GM18873 (cell line): ENCODE results near the gene PPEF2.
"Not testable (repeated sequence)": the region's sequence is repeated elsewhere in the genome, so short reads cannot be mapped to it uniquely, and the experiment has no call there.

Source experiments
- ATAC-seq: cut with Tn5 transposase; IDR thresholded peaks from one replicate; pipeline ENCODE4 v1.9.1; 2021; ENCODE audit warnings: mild to moderate bottlenecking, moderate library complexity, moderate number of reproducible peaks; ENCODE audit not compliant: unreplicated experiment, low FRiP score

Gene PPEF2

GRCh38 chr4:75895744-75896314, 6.4 kb downstream of the PPEF2 start:
- ATAC-seq, result no peak

- no peak for ATAC-seq
Observed at GRCh38 chr4:75892508-75892907, 9.7 kb downstream of the PPEF2 start.

- ATAC-seq, result no peak
Observed at GRCh38 chr4:75891611-75892010, 10.6 kb downstream of the PPEF2 start.

- no peak for ATAC-seq
Observed at GRCh38 chr4:75889537-75890199, 12.6 kb downstream of the PPEF2 start.

GRCh38 chr4:75886104-75886503, 16.1 kb downstream of the PPEF2 start:
- no peak for ATAC-seq

GRCh38 chr4:75881476-75881875, 20.8 kb downstream of the PPEF2 start:
- ATAC-seq, result no peak

- no peak for ATAC-seq
Observed at GRCh38 chr4:75880278-75880677, 22.0 kb downstream of the PPEF2 start.

GRCh38 chr4:75878246-75878756, 24.0 kb downstream of the PPEF2 start:
- ATAC-seq, result no peak

GRCh38 chr4:75876218-75876617, 26.0 kb downstream of the PPEF2 start:
- ATAC-seq, result no peak

GRCh38 chr4:75869100-75869499, 33.2 kb downstream of the PPEF2 start:
- ATAC-seq, result no peak

GRCh38 chr4:75867130-75867529, 35.1 kb downstream of the PPEF2 start:
- no peak for ATAC-seq

GRCh38 chr4:75860606-75861005, 41.6 kb downstream of the PPEF2 start:
- no peak for ATAC-seq

- ATAC-seq, result no peak
Observed at GRCh38 chr4:75858721-75859120, 43.5 kb downstream of the PPEF2 start.

GRCh38 chr4:75849461-75849860, 52.8 kb downstream of the PPEF2 start:
- ATAC-seq, result no peak

GRCh38 chr4:75848891-75849290, 53.4 kb downstream of the PPEF2 start:
- no peak for ATAC-seq

GRCh38 chr4:75848171-75848760, 54.0 kb downstream of the PPEF2 start:
- ATAC-seq, result not testable (repeated sequence)

- ATAC-seq, result no peak
Observed at GRCh38 chr4:75845992-75846391, 56.3 kb downstream of the PPEF2 start.

GRCh38 chr4:75844151-75844662, 58.0 kb downstream of the PPEF2 start:
- no peak for ATAC-seq

- no peak for ATAC-seq
Observed at GRCh38 chr4:75843596-75843995, 58.7 kb downstream of the PPEF2 start.

- ATAC-seq, result no peak
Observed at GRCh38 chr4:75841641-75842520, 60.4 kb downstream of the PPEF2 start.

GRCh38 chr4:75834772-75835154, 67.5 kb downstream of the PPEF2 start:
- ATAC-seq, result no peak
